Chondrocyte (in vitro differentiated cells): Measurements from ENCODE around the gene TSPAN9. TPM values are rescaled to one million over a fixed set of nuclear protein-coding genes. Genes with fewer than 3 reads are reported as not detected.

Source experiments
- DNase-seq: peaks from one replicate; pipeline ENCODE4 v3.0.0; 2021; ENCODE audit warnings: mixed read lengths, low spot score
- H3K27ac Mint-ChIP-seq: one replicate; pipeline ENCODE4 v1.8.0; 2021; ENCODE audit warnings: mild to moderate bottlenecking, moderate library complexity, mixed read lengths; ENCODE audit not compliant: unreplicated experiment
- H3K27me3 Mint-ChIP-seq: 2 replicates; pipeline ENCODE4 v1.8.0; 2021; ENCODE audit warnings: low read depth, mixed read lengths
- H3K36me3 Mint-ChIP-seq: 2 replicates; pipeline ENCODE4 v1.8.0; 2021; ENCODE audit warnings: low read depth, mixed read lengths
- H3K4me1 Mint-ChIP-seq: 2 replicates; pipeline ENCODE4 v1.8.0; 2021; ENCODE audit warnings: low read depth, mild to moderate bottlenecking, mixed read lengths
- H3K4me3 Mint-ChIP-seq: one replicate; pipeline ENCODE4 v1.8.0; 2021; ENCODE audit warnings: mild to moderate bottlenecking, moderate library complexity, mixed read lengths; ENCODE audit not compliant: unreplicated experiment
- H3K9me3 Mint-ChIP-seq: 2 replicates; pipeline ENCODE4 v1.8.0; 2021; ENCODE audit warnings: low read depth, mixed read lengths
- total RNA-seq: library from RNA; stranded (reverse); gene quantifications from 3 replicates; pipeline ENCODE4 v1.2.1, GENCODE V29; 2021
- TF ChIP-seq, protein P1 (sequence below): fragments of 200-600 bp; sonication (generic); IDR thresholded peaks from 2 replicates; pipeline ENCODE4 v1.5.0; 2021; ENCODE audit warnings: antibody characterized with exemption, mild to moderate bottlenecking, moderate library complexity

Gene TSPAN9
- total RNA-seq, 1 donor from 2014 or later, result 50.4 TPM

DNA sequence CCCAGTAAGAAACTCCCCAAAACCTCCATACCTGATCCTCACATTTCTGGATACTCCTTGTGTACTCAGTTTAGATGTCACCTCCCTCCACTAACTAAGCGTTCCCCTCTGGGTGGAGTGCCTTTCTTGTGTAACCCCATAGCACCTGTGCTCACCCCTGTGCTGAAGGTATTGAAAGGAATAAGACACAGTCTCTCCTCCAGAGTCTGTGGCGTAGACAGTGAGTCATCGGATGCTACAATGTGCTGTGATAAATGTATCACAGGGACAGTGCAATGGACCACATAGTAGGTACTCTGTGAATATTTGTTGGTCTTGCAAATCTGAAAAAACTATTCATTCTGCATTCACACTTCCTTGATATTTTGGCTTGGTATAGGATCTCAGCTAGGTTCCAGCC is 30.8 kb downstream of the TSPAN9 start:
- Mint-ChIP-seq H3K9me3 (no peaks in the 10 kb centered on the region), H3K36me3 (peaks cover 4% of the 10 kb centered on the region), H3K4me3 (no peak overlapping the region), H3K4me1 (peaks cover 62% of the 10 kb centered on the region), H3K27ac (peak overlapping the region; percentile 24), H3K27me3 (no peaks in the 10 kb centered on the region)
- DNase-seq, result no peak
- TF ChIP-seq, protein P1, sequence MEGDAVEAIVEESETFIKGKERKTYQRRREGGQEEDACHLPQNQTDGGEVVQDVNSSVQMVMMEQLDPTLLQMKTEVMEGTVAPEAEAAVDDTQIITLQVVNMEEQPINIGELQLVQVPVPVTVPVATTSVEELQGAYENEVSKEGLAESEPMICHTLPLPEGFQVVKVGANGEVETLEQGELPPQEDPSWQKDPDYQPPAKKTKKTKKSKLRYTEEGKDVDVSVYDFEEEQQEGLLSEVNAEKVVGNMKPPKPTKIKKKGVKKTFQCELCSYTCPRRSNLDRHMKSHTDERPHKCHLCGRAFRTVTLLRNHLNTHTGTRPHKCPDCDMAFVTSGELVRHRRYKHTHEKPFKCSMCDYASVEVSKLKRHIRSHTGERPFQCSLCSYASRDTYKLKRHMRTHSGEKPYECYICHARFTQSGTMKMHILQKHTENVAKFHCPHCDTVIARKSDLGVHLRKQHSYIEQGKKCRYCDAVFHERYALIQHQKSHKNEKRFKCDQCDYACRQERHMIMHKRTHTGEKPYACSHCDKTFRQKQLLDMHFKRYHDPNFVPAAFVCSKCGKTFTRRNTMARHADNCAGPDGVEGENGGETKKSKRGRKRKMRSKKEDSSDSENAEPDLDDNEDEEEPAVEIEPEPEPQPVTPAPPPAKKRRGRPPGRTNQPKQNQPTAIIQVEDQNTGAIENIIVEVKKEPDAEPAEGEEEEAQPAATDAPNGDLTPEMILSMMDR, result no peak

GRCh38 chr12:3110578-3110977 is 33.4 kb downstream of the TSPAN9 start:
- Mint-ChIP-seq H3K9me3 (no peaks in the 10 kb centered on the region), H3K27ac (no peak overlapping the region), H3K4me1 (peaks cover 40% of the 10 kb centered on the region), H3K27me3 (no peaks in the 10 kb centered on the region), H3K36me3 (peaks cover 12% of the 10 kb centered on the region), H3K4me3 (no peak overlapping the region)
- TF ChIP-seq, protein P1, result no peak
- DNase-seq, result no peak

- H3K36me3 Mint-ChIP-seq, result peaks cover 13% of the 10 kb centered on the region
- no peak for DNase-seq
- TF ChIP-seq, protein P1, result no peak
- peak overlapping the region; percentile 52 for H3K27ac Mint-ChIP-seq
- no peaks in the 10 kb centered on the region for H3K27me3 Mint-ChIP-seq
- H3K4me1 Mint-ChIP-seq, result peaks cover 40% of the 10 kb centered on the region
- H3K4me3 Mint-ChIP-seq, result no peak overlapping the region
- no peaks in the 10 kb centered on the region for H3K9me3 Mint-ChIP-seq
Observed at GRCh38 chr12:3113671-3114325, 36.6 kb downstream of the TSPAN9 start.

GRCh38 chr12:3114671-3115070 is 37.5 kb downstream of the TSPAN9 start:
- Mint-ChIP-seq H3K4me3 (no peak overlapping the region), H3K4me1 (peaks cover 48% of the 10 kb centered on the region), H3K27ac (no peak overlapping the region), H3K9me3 (no peaks in the 10 kb centered on the region), H3K36me3 (peaks cover 13% of the 10 kb centered on the region), H3K27me3 (no peaks in the 10 kb centered on the region)
- DNase-seq, result peak; percentile 12
- TF ChIP-seq, protein P1, result no peak

DNA sequence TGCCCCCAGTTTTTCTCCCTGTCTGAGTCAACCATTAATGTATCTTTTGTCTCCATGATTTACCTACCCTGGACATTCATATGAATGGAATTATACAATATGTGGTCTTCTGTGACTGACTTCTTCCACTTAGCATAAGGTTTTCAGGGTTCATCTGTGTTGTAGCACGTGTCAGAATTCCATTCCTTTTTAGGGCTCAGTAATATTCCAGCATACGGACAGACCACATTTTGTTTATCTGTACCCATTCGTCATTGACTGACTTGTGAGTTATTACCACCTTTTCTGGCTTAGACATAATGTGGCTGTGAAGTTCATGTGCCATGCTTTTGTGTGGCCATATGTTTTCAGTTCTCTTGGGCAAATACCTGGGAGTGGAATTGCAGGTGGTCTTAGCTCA is 37.9 kb downstream of the TSPAN9 start:
- Mint-ChIP-seq H3K36me3 (peaks cover 13% of the 10 kb centered on the region), H3K4me1 (peaks cover 53% of the 10 kb centered on the region), H3K27me3 (no peaks in the 10 kb centered on the region), H3K27ac (no peak overlapping the region), H3K9me3 (no peaks in the 10 kb centered on the region), H3K4me3 (no peak overlapping the region)
- TF ChIP-seq, protein P1, result no peak
- DNase-seq, result no peak
